Mesenchymal stem cell (in vitro differentiated cells and primary cell): ENCODE results near the gene FAM50A.

ENCODE experiments used
- DNase-seq: peaks from one replicate; pipeline ENCODE4 v3.0.0-alpha.2; 2013
- H2AFZ ChIP-seq: one replicate; pipeline ENCODE4 v1.6.1; 2013; ENCODE audit warnings: low read depth, mild to moderate bottlenecking, control low read depth, inconsistent platforms, low read length, moderate library complexity
- H2AK5ac ChIP-seq: 2 replicates; pipeline ENCODE4 v1.6.1; 2013; ENCODE audit warnings: low read length, moderate library complexity, mild to moderate bottlenecking, inconsistent platforms; ENCODE audit not compliant: severe bottlenecking
- H2BK120ac ChIP-seq: one replicate; pipeline ENCODE4 v1.6.1; 2013; ENCODE audit warnings: low read depth, mild to moderate bottlenecking, inconsistent platforms, low read length, moderate library complexity
- H2BK12ac ChIP-seq, 2 experiments: one replicate each; pipeline ENCODE4 v1.6.1; 2013; ENCODE audit warnings: inconsistent platforms in 2 of 2, low read length in 2 of 2, mild to moderate bottlenecking in 2 of 2, moderate library complexity in 2 of 2, control low read depth in 1 of 2
- H2BK15ac ChIP-seq: one replicate; pipeline ENCODE4 v1.6.1; 2013; ENCODE audit warnings: mild to moderate bottlenecking, low read depth, inconsistent platforms; ENCODE audit not compliant: poor library complexity, severe bottlenecking
- H2BK5ac ChIP-seq: 2 replicates; pipeline ENCODE4 v1.6.1; 2013; ENCODE audit warnings: low read depth, mild to moderate bottlenecking, low read length, control low read depth, inconsistent platforms; ENCODE audit not compliant: poor library complexity, severe bottlenecking
- H3K14ac ChIP-seq, 2 experiments: one replicate each; pipeline ENCODE4 v1.6.1; 2013; ENCODE audit warnings: inconsistent platforms in 2 of 2, low read length in 2 of 2, control low read depth in 1 of 2, mild to moderate bottlenecking in 1 of 2, moderate library complexity in 1 of 2
- H3K18ac ChIP-seq, 2 experiments: one replicate each; pipeline ENCODE4 v1.6.1; 2013; ENCODE audit warnings: inconsistent platforms in 2 of 2, low read length in 2 of 2, control low read depth in 1 of 2, low read depth in 1 of 2, mild to moderate bottlenecking in 1 of 2
- H3K23ac ChIP-seq, 2 experiments: one replicate each; pipeline ENCODE4 v1.6.1; 2013; ENCODE audit warnings: inconsistent platforms in 2 of 2, low read length in 2 of 2, mild to moderate bottlenecking in 2 of 2, moderate library complexity in 2 of 2, control low read depth in 1 of 2
- H3K27ac ChIP-seq: 2 replicates; pipeline ENCODE4 v1.5.1; 2013; ENCODE audit warnings: mild to moderate bottlenecking, moderate library complexity, low read length, control low read depth, inconsistent platforms; ENCODE audit not compliant: poor library complexity, severe bottlenecking
- H3K27me3 ChIP-seq, 2 experiments: 2 replicates each; pipeline versions ENCODE4 v1.6.1 to v1.7.0; 2013; ENCODE audit warnings: low read length in 2 of 2, mild to moderate bottlenecking in 2 of 2, moderate library complexity in 2 of 2, control low read depth in 1 of 2, inconsistent platforms in 1 of 2; ENCODE audit not compliant: control insufficient read depth in 1 of 2, insufficient read depth in 1 of 2
- H3K36me3 ChIP-seq, 2 experiments: 2 replicates each; pipeline versions ENCODE4 v1.6.1 to v1.7.0; 2013; ENCODE audit warnings: low read length in 2 of 2, control low read depth in 1 of 2, inconsistent platforms in 1 of 2, low read depth in 1 of 2, mild to moderate bottlenecking in 1 of 2; ENCODE audit not compliant: insufficient read depth in 2 of 2, control insufficient read depth in 1 of 2
- H3K4ac ChIP-seq, 2 experiments: one replicate each; pipeline ENCODE4 v1.6.1; 2013; ENCODE audit warnings: inconsistent platforms in 2 of 2, low read length in 2 of 2, mild to moderate bottlenecking in 2 of 2, moderate library complexity in 2 of 2, control low read depth in 1 of 2, low read depth in 1 of 2
- H3K4me1 ChIP-seq: 2 replicates; pipeline ENCODE4 v1.6.1; 2013; ENCODE audit warnings: low read depth, low read length, control low read depth; ENCODE audit not compliant: control insufficient read depth, insufficient read depth
- H3K4me2 ChIP-seq: 2 replicates; pipeline ENCODE4 v1.6.1; 2013; ENCODE audit warnings: low read length, mild to moderate bottlenecking, inconsistent platforms; ENCODE audit not compliant: poor library complexity, severe bottlenecking
- H3K4me3 ChIP-seq, 2 experiments: 2 replicates each; pipeline versions ENCODE4 v1.5.1 to v1.7.0; 2013; ENCODE audit warnings: low read length in 2 of 2, mild to moderate bottlenecking in 2 of 2, control low read depth in 1 of 2, low read depth in 1 of 2; ENCODE audit not compliant: insufficient read depth in 1 of 2
- H3K79me1 ChIP-seq: replicated peaks from 2 replicates; pipeline ENCODE4 v1.6.1; 2013; ENCODE audit warnings: mild to moderate bottlenecking, control low read depth, low read length, inconsistent platforms; ENCODE audit not compliant: poor library complexity, severe bottlenecking
- H3K9ac ChIP-seq: 2 replicates; pipeline ENCODE4 v1.7.0; 2013; ENCODE audit warnings: mild to moderate bottlenecking, low read length, moderate library complexity
- H3K9me3 ChIP-seq: 2 replicates; pipeline ENCODE4 v1.7.0; 2013; ENCODE audit warnings: mild to moderate bottlenecking, low read length; ENCODE audit not compliant: control insufficient read depth
- H4K8ac ChIP-seq: one replicate; pipeline ENCODE4 v1.6.1; 2013; ENCODE audit warnings: inconsistent platforms, mild to moderate bottlenecking, low read length, moderate library complexity
- H4K91ac ChIP-seq: one replicate; pipeline ENCODE4 v1.6.1; 2013; ENCODE audit warnings: mild to moderate bottlenecking, low read length, inconsistent platforms
- WGBS: methylation state at CpG from one replicate; pipeline ENCODE4 v1.1.7; 2013; ENCODE audit warnings: mixed read lengths; 5-methylcytosine and 5-hydroxymethylcytosine counted together

FAM50A gene

GRCh38 chrX:154470914-154471568 lies 27.1 kb downstream of the FAM50A start:
- H3K4me2 ChIP-seq = no peak overlapping the region
- H2BK120ac ChIP-seq = no peak overlapping the region
- H3K27ac ChIP-seq = no peak overlapping the region
- H3K4me1 ChIP-seq = no peaks in the 10 kb centered on the region
- no peak overlapping the region for H3K9ac ChIP-seq
- H2AK5ac ChIP-seq = no peak overlapping the region
- H3K36me3 ChIP-seq = peaks cover 50 to 81% of the 10 kb centered on the region in 2 experiments
- no peak overlapping the region for H3K23ac ChIP-seq
- no peak overlapping the region for H2BK15ac ChIP-seq
- H3K4me3 ChIP-seq = no peak overlapping the region
- no peaks in the 10 kb centered on the region for H3K27me3 ChIP-seq
- no peak overlapping the region for H3K14ac ChIP-seq
- H4K8ac ChIP-seq = no peak overlapping the region
- no peak overlapping the region for H2AFZ ChIP-seq
- no peak overlapping the region for H2BK5ac ChIP-seq
- H3K9me3 ChIP-seq = no peaks in the 10 kb centered on the region
- peaks cover 10% of the 10 kb centered on the region for H3K79me1 ChIP-seq
- no peak overlapping the region for H4K91ac ChIP-seq
- H2BK12ac ChIP-seq = no peak overlapping the region
- DNase-seq = no peak
- H3K4ac ChIP-seq = no peak overlapping the region
- WGBS = 90% methylated on average over 20 of the region's 23 CpGs
- no peak overlapping the region for H3K18ac ChIP-seq

- Histone ChIP-seq H3K18ac (no peak overlapping the region), H2AK5ac (no peak overlapping the region), H4K91ac (no peak overlapping the region), H2AFZ (no peak overlapping the region), H3K79me1 (peaks cover 3% of the 10 kb centered on the region), H2BK15ac (no peak overlapping the region), H3K9ac (no peak overlapping the region), H3K27ac (no peak overlapping the region), H3K4ac (no peak overlapping the region), H3K36me3 (peaks cover 42 to 71% of the 10 kb centered on the region in 2 experiments), H3K4me1 (peaks cover 4% of the 10 kb centered on the region), H2BK120ac (no peak overlapping the region), H3K4me3 (no peak overlapping the region), H4K8ac (no peak overlapping the region), H2BK5ac (no peak overlapping the region), H3K14ac (no peak overlapping the region), H2BK12ac (no peak overlapping the region), H3K9me3 (no peaks in the 10 kb centered on the region), H3K23ac (no peak overlapping the region), H3K27me3 (peaks cover 0 to 2% of the 10 kb centered on the region in 2 experiments), H3K4me2 (no peak overlapping the region)
- no peak for DNase-seq
- 89% methylated on average over 19 of the region's 23 CpGs for WGBS
Observed at GRCh38 chrX:154471839-154472684, 28.1 kb downstream of the FAM50A start.

- Histone ChIP-seq H3K23ac (no peak overlapping the region), H2AK5ac (no peak overlapping the region), H2BK120ac (no peak overlapping the region), H2BK15ac (no peak overlapping the region), H2BK12ac (no peak overlapping the region), H3K27ac (no peak overlapping the region), H3K36me3 (peaks cover 39 to 62% of the 10 kb centered on the region in 2 experiments), H4K8ac (no peak overlapping the region), H2BK5ac (no peak overlapping the region), H3K27me3 (peaks cover 0 to 2% of the 10 kb centered on the region in 2 experiments), H2AFZ (no peak overlapping the region), H3K9ac (no peak overlapping the region), H3K18ac (no peak overlapping the region), H3K14ac (no peak overlapping the region), H3K4ac (no peak overlapping the region), H3K79me1 (peaks cover 2% of the 10 kb centered on the region), H3K4me3 (no peak overlapping the region), H3K4me1 (peaks cover 7% of the 10 kb centered on the region), H3K9me3 (no peaks in the 10 kb centered on the region), H3K4me2 (no peak overlapping the region), H4K91ac (no peak overlapping the region)
- WGBS = 91% methylated on average over 28 of the region's 28 CpGs
- no peak for DNase-seq
Observed at GRCh38 chrX:154472685-154473632, 29.0 kb downstream of the FAM50A start.
